ENCODE measurements around the gene CMTM8. TPM values are rescaled to one million over a fixed set of nuclear protein-coding genes. Genes with fewer than 3 reads are reported as not detected.
A peak's percentile ranks its signal among the peaks of the same experiment; 100 is the strongest.

The CMTM8 gene
- total and polyA plus RNA-seq, 2 of the 8 experiments (the other 6 are each of a cell fraction or from before 2014, with no cell fraction given): 10.5 to 22.4 TPM

DNA sequence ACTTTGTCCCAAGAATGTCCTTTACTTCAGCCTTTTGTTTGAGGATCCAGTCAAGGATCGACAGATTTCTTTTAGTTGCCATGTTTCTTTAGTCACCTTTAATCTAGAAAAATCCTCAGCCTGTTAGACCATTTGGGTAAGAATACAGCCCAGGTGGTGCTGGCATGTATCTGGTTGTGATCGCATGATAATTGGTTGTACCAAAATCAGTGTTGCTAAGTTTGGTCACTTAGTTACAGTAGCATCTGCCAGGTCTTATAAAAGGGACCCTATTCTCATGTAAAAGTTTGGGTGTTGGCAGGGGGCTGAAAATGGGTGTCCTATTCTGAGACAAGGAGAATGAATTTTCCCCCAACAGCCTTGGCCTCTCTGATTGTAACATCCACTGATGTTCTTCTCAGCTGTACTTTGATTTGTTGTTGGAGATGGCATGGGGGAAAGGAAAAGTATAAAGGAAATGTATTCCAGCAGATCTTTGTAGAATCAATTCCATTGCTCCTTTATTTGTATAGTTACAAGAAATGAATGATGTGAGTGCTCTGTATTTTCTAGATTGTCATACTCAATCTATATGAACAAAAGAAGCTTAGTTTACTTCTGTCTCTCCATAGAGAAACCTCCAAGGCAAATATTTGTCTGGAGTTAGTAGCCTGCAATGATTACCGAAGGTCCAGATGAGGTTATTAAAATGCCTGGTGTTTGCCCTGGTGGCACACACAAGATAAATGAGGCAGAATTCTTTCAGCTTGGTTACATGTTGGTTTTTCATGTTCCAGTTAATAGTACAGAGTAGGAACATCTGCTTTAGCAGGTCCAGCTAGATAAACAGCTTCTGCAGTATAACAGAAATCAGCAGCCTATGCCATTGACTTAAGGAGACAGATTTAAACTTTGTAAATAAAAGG lies 65.7 kb downstream of the CMTM8 start:
- H3K14ac ChIP-seq (ENCODE audit: insufficient read length): no peak overlapping the region
- H3K4me1 ChIP-seq (replicated peaks in 1 of 4; ENCODE audit: control insufficient read depth in 3 of 4, insufficient read depth in 4 of 4, low read length in 3 of 4): peaks cover 0 to 18% (median 5%) of the 10 kb centered on the region in 4 experiments; a peak in 4 of 7 replicates
- H3K18ac ChIP-seq (ENCODE audit: extremely low read depth, low read length): no peak overlapping the region
- H2AK5ac ChIP-seq (ENCODE audit: low read depth, low read length): no peak overlapping the region
- H3K9me3 ChIP-seq (ENCODE audit: insufficient read depth in 2 of 2, low read depth in 1 of 2, low read length in 1 of 2): no peaks in the 10 kb centered on the region
- no peak overlapping the region for H2BK5ac ChIP-seq (ENCODE audit: low read depth, low read length)
- H3K23me2 ChIP-seq (ENCODE audit: low read depth, low read length): no peaks in the 10 kb centered on the region
- no peak overlapping the region for H2BK12ac ChIP-seq (ENCODE audit: low read depth, low read length)
- H4K20me1 ChIP-seq (replicated peaks in 1 of 2; ENCODE audit: control insufficient read depth in 1 of 2, insufficient read depth in 2 of 2, low read length in 2 of 2): no peaks in the 10 kb centered on the region
- no peaks in the 10 kb centered on the region for H3K27me3 ChIP-seq (replicated peaks in 1 of 4; ENCODE audit: control insufficient read depth in 3 of 4, extremely low read depth in 1 of 4, insufficient read depth in 3 of 4, low read length in 3 of 4)
- no peak overlapping the region for H4K5ac ChIP-seq (ENCODE audit: insufficient read length, low read depth, low read length)
- ChIA-PET CTCF (ENCODE audit: partially characterized antibody) (interaction anchor here (0.9 to 7.6 kb wide), 5 partner anchors 10 to 127 kb away, joined by 3 to 54 read pairs (median 4); no protein-coding TSS in a partner anchor), POLR2A (ENCODE audit: partially characterized antibody) (interaction anchor here (0.9 to 1.1 kb wide), 2 partner anchors 9 to 20 kb away, joined by 3 to 4 read pairs; no protein-coding TSS in a partner anchor)
- H4K8ac ChIP-seq (ENCODE audit: extremely low read depth, insufficient read depth, low read length): no peak overlapping the region
- no peak overlapping the region for H3K23ac ChIP-seq (ENCODE audit: insufficient read length)
- DNase-seq (ENCODE audit: low read depth in 1 of 2, low spot score in 2 of 2): no peak
- H2AFZ ChIP-seq (ENCODE audit: low read length): no peak overlapping the region
- H4K91ac ChIP-seq (replicated peaks; ENCODE audit: insufficient read length, low read length): no peak overlapping the region
- WGBS, 2 experiments (ENCODE audit: extremely low coverage in 1 of 2, insufficient coverage in 1 of 2, insufficient read length in 1 of 2, insufficient replicate concordance in 2 of 2, low coverage in 1 of 2, low lambda C conversion rate in 2 of 2, missing lambda C conversion rate in 1 of 2): 87% methylated on average over 3 of the region's 3 CpGs; no CpG with 5 or more reads in 1 of the 2 experiments
- H3K27ac ChIP-seq (ENCODE audit: low read depth, low read length): no peak overlapping the region
- no peak overlapping the region for H2BK15ac ChIP-seq (ENCODE audit: low read length)
- peak overlapping the region; percentile 20 to 41; a peak in 2 of 4 replicates for H3K4me2 ChIP-seq (ENCODE audit: insufficient read depth in 1 of 2, low read depth in 2 of 2, low read length in 2 of 2)
- H2BK20ac ChIP-seq (ENCODE audit: low read length): no peak overlapping the region
- H2BK120ac ChIP-seq (replicated peaks; ENCODE audit: low read depth, low read length): no peak overlapping the region
- no peak overlapping the region for H3K9ac ChIP-seq (replicated peaks in 1 of 4; ENCODE audit: extremely low read depth in 1 of 4, low read depth in 3 of 4, low read length in 3 of 4)
- no peaks in the 10 kb centered on the region for H3K79me2 ChIP-seq (ENCODE audit: control insufficient read depth in 1 of 2, insufficient read depth in 2 of 2, low read length in 2 of 2)
- no peaks in the 10 kb centered on the region for H3K36me3 ChIP-seq (ENCODE audit: control insufficient read depth in 2 of 4, insufficient read depth in 4 of 4, low read length in 3 of 4)
- no peak for FAIRE-seq
- no peaks in the 10 kb centered on the region; the same call in none of the 2 replicates for H3K79me1 ChIP-seq (ENCODE audit: low read depth, low read length)
- no peak overlapping the region for H3K4me3 ChIP-seq (ENCODE audit: extremely low read depth in 1 of 4, insufficient read depth in 2 of 4, low read depth in 3 of 4, low read length in 4 of 4)
- H3K4ac ChIP-seq (replicated peaks; ENCODE audit: insufficient read length, low read depth, low read length): no peak overlapping the region
- H3K56ac ChIP-seq (replicated peaks; ENCODE audit: insufficient read length, low read depth, low read length): no peak overlapping the region
- TF ChIP-seq BCL11A (IDR thresholded peaks at IDR 0.05; ENCODE audit: low read depth in 2 of 2, low read length in 2 of 2) (no peak), RBBP5 (IDR thresholded peaks at IDR 0.05; ENCODE audit: borderline replicate concordance, low read depth, low read length) (no peak), YY1 (IDR thresholded peaks at IDR 0.05; ENCODE audit: low read depth, low read length) (no peak), NANOG (IDR thresholded peaks at IDR 0.05; ENCODE audit: insufficient read depth, low read depth, low read length, poor library complexity, severe bottlenecking) (no peak), TCF12 (IDR thresholded peaks at IDR 0.05; ENCODE audit: low read depth, low read length) (0 out of 2 replicates have a peak, but pooled peaks have one; percentile 68), SRF (IDR thresholded peaks at IDR 0.05; ENCODE audit: low read depth, low read length) (no peak), POU5F1 (IDR thresholded peaks at IDR 0.05; ENCODE audit: low read depth, low read length) (peak; percentile 29; the same call in 1 of the 2 replicates)
- TF ChIP-seq, protein P1, sequence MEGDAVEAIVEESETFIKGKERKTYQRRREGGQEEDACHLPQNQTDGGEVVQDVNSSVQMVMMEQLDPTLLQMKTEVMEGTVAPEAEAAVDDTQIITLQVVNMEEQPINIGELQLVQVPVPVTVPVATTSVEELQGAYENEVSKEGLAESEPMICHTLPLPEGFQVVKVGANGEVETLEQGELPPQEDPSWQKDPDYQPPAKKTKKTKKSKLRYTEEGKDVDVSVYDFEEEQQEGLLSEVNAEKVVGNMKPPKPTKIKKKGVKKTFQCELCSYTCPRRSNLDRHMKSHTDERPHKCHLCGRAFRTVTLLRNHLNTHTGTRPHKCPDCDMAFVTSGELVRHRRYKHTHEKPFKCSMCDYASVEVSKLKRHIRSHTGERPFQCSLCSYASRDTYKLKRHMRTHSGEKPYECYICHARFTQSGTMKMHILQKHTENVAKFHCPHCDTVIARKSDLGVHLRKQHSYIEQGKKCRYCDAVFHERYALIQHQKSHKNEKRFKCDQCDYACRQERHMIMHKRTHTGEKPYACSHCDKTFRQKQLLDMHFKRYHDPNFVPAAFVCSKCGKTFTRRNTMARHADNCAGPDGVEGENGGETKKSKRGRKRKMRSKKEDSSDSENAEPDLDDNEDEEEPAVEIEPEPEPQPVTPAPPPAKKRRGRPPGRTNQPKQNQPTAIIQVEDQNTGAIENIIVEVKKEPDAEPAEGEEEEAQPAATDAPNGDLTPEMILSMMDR (IDR thresholded peaks at IDR 0.05; ENCODE audit: control extremely low read depth in 1 of 3, insufficient read depth in 1 of 3, low read depth in 1 of 3, low read length in 3 of 3): no peak
